ENCODE measurements around the gene R3HDM2.

The R3HDM2 gene

DNA sequence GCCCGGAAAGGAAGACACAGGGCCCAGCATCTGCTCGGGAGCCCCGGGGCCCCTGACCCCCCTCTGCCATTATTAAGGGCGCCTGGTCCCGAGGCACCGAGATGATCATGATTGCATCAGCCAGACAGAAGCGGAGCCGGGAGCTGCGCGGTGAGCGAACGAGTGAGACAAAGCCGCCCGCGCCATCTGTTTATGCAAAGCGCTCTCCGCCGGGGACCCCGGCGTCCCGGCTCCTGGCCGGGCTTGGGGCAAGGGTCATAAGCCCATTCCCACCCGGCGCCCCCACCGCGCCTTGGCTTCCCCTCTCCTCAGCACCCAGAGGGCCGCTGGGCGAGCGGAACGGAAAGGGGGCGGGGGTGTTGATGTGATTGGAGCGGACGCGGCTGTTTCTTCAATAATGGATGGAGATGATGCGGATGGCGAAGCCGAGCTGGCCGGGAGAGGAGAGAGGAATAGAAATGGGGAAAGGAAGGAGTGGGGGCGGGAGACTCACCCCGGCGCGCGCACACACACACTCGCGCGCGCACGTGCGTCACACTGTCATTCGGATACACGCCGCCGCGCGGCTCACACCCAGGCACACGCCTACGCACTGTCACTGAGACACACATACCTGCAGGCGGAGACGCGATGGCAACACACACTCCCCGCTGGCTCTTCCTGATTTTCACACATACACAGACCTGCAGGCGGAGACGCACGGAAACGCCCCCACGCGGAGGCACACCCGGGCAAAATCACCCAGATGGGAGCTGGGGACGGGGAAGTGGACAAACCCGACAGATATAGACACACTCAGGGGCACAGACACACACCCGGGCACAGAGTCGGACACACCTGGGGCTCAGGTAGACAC, 190.5 kb downstream of the R3HDM2 start:
- H2BK15ac ChIP-seq (ENCODE audit: low read depth, poor library complexity, severe bottlenecking): peak overlapping the region; percentile 63
- H3K4me2 ChIP-seq (ENCODE audit: low read length, poor library complexity, severe bottlenecking): peak overlapping the region; percentile 98
- H2BK12ac ChIP-seq (ENCODE audit: low read length in 2 of 2): peak overlapping the region in 1 of 2 experiments; percentile 45
- H2BK5ac ChIP-seq (ENCODE audit: low read depth, low read length, poor library complexity, severe bottlenecking): no peak overlapping the region
- peak overlapping the region; percentile 87 for H2BK120ac ChIP-seq (ENCODE audit: low read depth, low read length)
- no peak overlapping the region for H3K23ac ChIP-seq (ENCODE audit: low read length in 2 of 2)
- H3K4me3 ChIP-seq (ENCODE audit: insufficient read depth in 1 of 2, low read depth in 1 of 2, low read length in 2 of 2): peak overlapping the region; percentile 50 to 81
- peak overlapping the region; percentile 11 to 73 for H3K18ac ChIP-seq (ENCODE audit: low read depth in 1 of 2, low read length in 2 of 2)
- H3K9me3 ChIP-seq (ENCODE audit: control insufficient read depth, low read length): no peaks in the 10 kb centered on the region
- peaks cover 48 to 86% of the 10 kb centered on the region in 2 experiments for H3K27me3 ChIP-seq (ENCODE audit: control insufficient read depth in 1 of 2, insufficient read depth in 1 of 2, low read length in 2 of 2)
- H4K91ac ChIP-seq (ENCODE audit: low read length): peak overlapping the region; percentile 41
- H3K27ac ChIP-seq (ENCODE audit: low read length, poor library complexity, severe bottlenecking): no peak overlapping the region
- peak overlapping the region; percentile 43 for H4K8ac ChIP-seq (ENCODE audit: low read length)
- peaks cover 0 to 12% of the 10 kb centered on the region in 2 experiments for H3K36me3 ChIP-seq (ENCODE audit: control insufficient read depth in 1 of 2, insufficient read depth in 2 of 2, low read depth in 1 of 2, low read length in 2 of 2)
- peak; percentile 68 for DNase-seq
- no peak overlapping the region for H2AK5ac ChIP-seq (ENCODE audit: low read length, severe bottlenecking)
- peak overlapping the region in 1 of 2 experiments; percentile 58 for H3K14ac ChIP-seq (ENCODE audit: low read length in 2 of 2)
- no peaks in the 10 kb centered on the region for H3K79me1 ChIP-seq (replicated peaks; ENCODE audit: low read length, poor library complexity, severe bottlenecking)
- H3K4me1 ChIP-seq (ENCODE audit: control insufficient read depth, insufficient read depth, low read depth, low read length): peaks cover 48% of the 10 kb centered on the region
- H3K4ac ChIP-seq (ENCODE audit: low read depth in 1 of 2, low read length in 2 of 2): peak overlapping the region; percentile 7 to 18
- 2% methylated on average over 56 of the region's 72 CpGs for WGBS
- H2AFZ ChIP-seq (ENCODE audit: low read depth, low read length): peak overlapping the region; percentile 18
- peak overlapping the region; percentile 88 for H3K9ac ChIP-seq (ENCODE audit: low read length)

- Histone ChIP-seq H3K23ac (ENCODE audit: low read length in 2 of 2) (no peak overlapping the region), H4K91ac (ENCODE audit: low read length) (peak overlapping the region; percentile 41), H3K27ac (ENCODE audit: low read length, poor library complexity, severe bottlenecking) (no peak overlapping the region), H3K18ac (ENCODE audit: low read depth in 1 of 2, low read length in 2 of 2) (peak overlapping the region; percentile 54 to 73), H3K9ac (ENCODE audit: low read length) (peak overlapping the region; percentile 88), H3K36me3 (ENCODE audit: control insufficient read depth in 1 of 2, insufficient read depth in 2 of 2, low read depth in 1 of 2, low read length in 2 of 2) (peaks cover 5 to 18% of the 10 kb centered on the region in 2 experiments), H3K79me1 (replicated peaks; ENCODE audit: low read length, poor library complexity, severe bottlenecking) (no peaks in the 10 kb centered on the region), H2BK120ac (ENCODE audit: low read depth, low read length) (peak overlapping the region; percentile 25), H2BK5ac (ENCODE audit: low read depth, low read length, poor library complexity, severe bottlenecking) (no peak overlapping the region), H3K14ac (ENCODE audit: low read length in 2 of 2) (no peak overlapping the region), H2BK15ac (ENCODE audit: low read depth, poor library complexity, severe bottlenecking) (no peak overlapping the region), H2AK5ac (ENCODE audit: low read length, severe bottlenecking) (no peak overlapping the region), H3K4me2 (ENCODE audit: low read length, poor library complexity, severe bottlenecking) (peak overlapping the region; percentile 98), H4K8ac (ENCODE audit: low read length) (peak overlapping the region; percentile 5), H2AFZ (ENCODE audit: low read depth, low read length) (no peak overlapping the region), H2BK12ac (ENCODE audit: low read length in 2 of 2) (no peak overlapping the region), H3K9me3 (ENCODE audit: control insufficient read depth, low read length) (no peaks in the 10 kb centered on the region), H3K27me3 (ENCODE audit: control insufficient read depth in 1 of 2, insufficient read depth in 1 of 2, low read length in 2 of 2) (peaks cover 48 to 82% of the 10 kb centered on the region in 2 experiments), H3K4me1 (ENCODE audit: control insufficient read depth, insufficient read depth, low read depth, low read length) (peaks cover 53% of the 10 kb centered on the region), H3K4me3 (ENCODE audit: insufficient read depth in 1 of 2, low read depth in 1 of 2, low read length in 2 of 2) (peak overlapping the region; percentile 50 to 81), H3K4ac (ENCODE audit: low read depth in 1 of 2, low read length in 2 of 2) (peak overlapping the region; percentile 7 to 42)
- 5% methylated on average over 14 of the region's 14 CpGs for WGBS
- DNase-seq: no peak
Measured at GRCh38 chr12:57239587-57240065, 191.2 kb downstream of the R3HDM2 start.

DNA sequence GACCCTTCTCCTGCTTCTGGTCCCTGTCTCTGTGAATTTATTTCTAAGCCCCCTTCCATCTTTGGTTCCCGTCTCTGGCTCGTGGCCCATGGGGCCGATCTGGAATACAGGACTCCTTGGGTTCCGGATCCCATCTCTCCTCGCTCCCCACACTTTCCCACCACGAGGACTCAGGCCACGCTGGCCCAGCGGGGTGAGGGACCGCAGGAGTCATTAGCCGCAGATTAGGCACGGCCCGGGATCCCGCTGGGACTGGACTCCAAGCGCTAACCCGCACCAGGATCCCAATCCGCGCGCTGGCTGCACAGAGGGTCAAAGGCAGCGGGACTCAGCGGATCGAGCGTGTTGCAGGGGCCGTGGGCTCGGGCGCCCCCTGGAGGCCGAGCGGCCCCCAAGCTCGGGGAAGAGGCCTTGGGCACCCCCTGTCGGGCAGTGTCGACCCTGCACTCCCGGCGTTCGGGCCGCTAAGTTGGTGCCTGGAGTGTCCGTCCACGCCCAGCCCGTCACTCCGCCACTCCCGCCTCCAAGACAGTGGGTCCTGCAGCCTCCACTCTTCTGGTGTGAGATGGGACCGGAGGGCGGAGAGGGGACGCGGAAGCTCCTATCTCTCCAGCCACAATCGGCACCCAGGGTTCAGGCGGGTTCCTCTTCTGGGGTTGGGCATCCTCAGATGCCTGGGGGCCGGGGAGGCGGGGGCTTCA, 191.8 kb downstream of the R3HDM2 start:
- Histone ChIP-seq H3K27me3 (ENCODE audit: control insufficient read depth in 1 of 2, insufficient read depth in 1 of 2, low read length in 2 of 2) (peaks cover 42 to 76% of the 10 kb centered on the region in 2 experiments), H4K8ac (ENCODE audit: low read length) (peak overlapping the region; percentile 93), H3K79me1 (replicated peaks; ENCODE audit: low read length, poor library complexity, severe bottlenecking) (peaks cover 2% of the 10 kb centered on the region), H3K14ac (ENCODE audit: low read length in 2 of 2) (peak overlapping the region in 1 of 2 experiments; percentile 44), H2BK12ac (ENCODE audit: low read length in 2 of 2) (no peak overlapping the region), H3K36me3 (ENCODE audit: control insufficient read depth in 1 of 2, insufficient read depth in 2 of 2, low read depth in 1 of 2, low read length in 2 of 2) (peaks cover 11 to 25% of the 10 kb centered on the region in 2 experiments), H2BK120ac (ENCODE audit: low read depth, low read length) (peak overlapping the region; percentile 74), H2AK5ac (ENCODE audit: low read length, severe bottlenecking) (no peak overlapping the region), H3K27ac (ENCODE audit: low read length, poor library complexity, severe bottlenecking) (no peak overlapping the region), H3K4ac (ENCODE audit: low read depth in 1 of 2, low read length in 2 of 2) (peak overlapping the region in 1 of 2 experiments; percentile 42), H4K91ac (ENCODE audit: low read length) (peak overlapping the region; percentile 68), H3K9me3 (ENCODE audit: control insufficient read depth, low read length) (no peaks in the 10 kb centered on the region), H3K9ac (ENCODE audit: low read length) (peak overlapping the region; percentile 88), H2AFZ (ENCODE audit: low read depth, low read length) (peak overlapping the region; percentile 54), H3K4me1 (ENCODE audit: control insufficient read depth, insufficient read depth, low read depth, low read length) (peaks cover 53% of the 10 kb centered on the region), H3K23ac (ENCODE audit: low read length in 2 of 2) (peak overlapping the region in 1 of 2 experiments; percentile 81), H3K18ac (ENCODE audit: low read depth in 1 of 2, low read length in 2 of 2) (peak overlapping the region; percentile 54 to 73), H3K4me3 (ENCODE audit: insufficient read depth in 1 of 2, low read depth in 1 of 2, low read length in 2 of 2) (peak overlapping the region; percentile 47 to 81), H3K4me2 (ENCODE audit: low read length, poor library complexity, severe bottlenecking) (peak overlapping the region; percentile 84), H2BK5ac (ENCODE audit: low read depth, low read length, poor library complexity, severe bottlenecking) (no peak overlapping the region), H2BK15ac (ENCODE audit: low read depth, poor library complexity, severe bottlenecking) (peak overlapping the region; percentile 64)
- peak; percentile 90 for DNase-seq
- 3% methylated on average over 28 of the region's 47 CpGs for WGBS

All from mesenchymal stem cell (in vitro differentiated cells and primary cell).